Hepatocyte (in vitro differentiated cells): Measurements from ENCODE around the gene TIAM1.

Experiments used
- CTCF ChIP-seq: fragments of 200-600 bp; sonication (generic); IDR thresholded peaks from 2 replicates; pipeline ENCODE4 v1.5.1; 2016; ENCODE audit warnings: antibody characterized with exemption, mild to moderate bottlenecking; ENCODE audit not compliant: poor library complexity
- EZH2 ChIP-seq: fragments of 200-600 bp; sonication (generic); IDR thresholded peaks from 2 replicates; pipeline ENCODE4 v1.6.1; 2016; ENCODE audit warnings: antibody characterized with exemption, mild to moderate bottlenecking, borderline replicate concordance
- EZH2phosphoT487 ChIP-seq: fragments of 200-600 bp; sonication (generic); IDR thresholded peaks from one replicate; pipeline ENCODE4 v1.6.1; 2018; ENCODE audit warnings: antibody characterized with exemption, mild to moderate bottlenecking, low read depth, moderate library complexity; ENCODE audit not compliant: unreplicated experiment, severe bottlenecking

- TF ChIP-seq EZH2phosphoT487, result no peak
- TF ChIP-seq CTCF, result no peak
- no peak for TF ChIP-seq EZH2
Observed at GRCh38 chr21:31182231-31183140, 161.6 kb downstream of the TIAM1 start.
